ENCODE data around the gene CFAP97.
A peak's percentile ranks its signal among the peaks of the same experiment; 100 is the strongest.
"Not testable (repeated sequence)": the region's sequence is repeated elsewhere in the genome, so short reads cannot be mapped to it uniquely, and the experiment has no call there.

CFAP97 gene

GRCh38 chr4:185149392-185149791 is 54.4 kb downstream of the CFAP97 start:
- DNase-seq, result peak in 1 of 10 donors; percentile 68
- intact Hi-C loops (cut with DNase I), result no loop called here

DNA sequence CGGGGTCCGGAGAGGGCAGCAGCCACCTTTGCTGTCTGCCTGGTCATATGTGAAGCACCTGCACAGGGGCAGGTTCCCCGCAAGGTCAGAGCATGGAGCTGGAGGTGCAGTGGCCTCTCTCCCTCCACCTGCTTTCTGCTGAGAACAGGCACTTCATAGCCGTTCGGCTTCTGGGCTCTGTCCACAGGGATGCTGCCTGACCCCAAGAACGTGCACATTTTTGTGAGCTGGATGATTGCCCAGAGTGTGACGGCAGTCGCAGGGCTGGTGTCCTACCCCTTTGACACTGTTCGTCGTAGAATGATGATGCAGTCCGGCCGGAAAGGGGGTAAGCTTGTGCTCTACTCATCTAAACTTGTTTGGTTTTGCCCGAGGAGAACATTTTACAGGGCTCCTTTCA is 58.2 kb downstream of the CFAP97 start:
- DNase-seq, result peak in 1 of 10 donors; percentile 76
- intact Hi-C loops (cut with DNase I), result no loop called here

- intact Hi-C loops (cut with DNase I), result loop anchor here (5.0 kb wide), 1 partner anchor 58 kb away; the partner anchor contains the start of gene CFAP97
- DNase-seq, result peak in 1 of 10 donors; percentile 74
These were observed 59.1 kb downstream of the CFAP97 start for GRCh38 chr4:185144601-185145240.

- DNase-seq, result peak in 9 of 10 donors; percentile 21 to 92 (median 48)
- intact Hi-C loops (cut with DNase I), result loop anchor here (2.0 to 5.0 kb wide), 2 partner anchors 39 to 59 kb away; partner anchors contain the start of gene CFAP97
These were observed 60.2 kb downstream of the CFAP97 start for GRCh38 chr4:185143601-185143969.

- intact Hi-C loops (cut with DNase I), result loop anchor here (2.0 to 5.0 kb wide), 2 partner anchors 40 to 59 kb away; partner anchors contain the start of gene CFAP97
- peak; percentile 83 to 99 (median 92) for DNase-seq
These were observed 60.7 kb downstream of the CFAP97 start, which contains the start of gene SLC25A4 for GRCh38 chr4:185142912-185143600. Gene SLC25A4 (plus strand): TSS chr4:185143266. CDS start chr4:185143373, 107 bp downstream.

DNA sequence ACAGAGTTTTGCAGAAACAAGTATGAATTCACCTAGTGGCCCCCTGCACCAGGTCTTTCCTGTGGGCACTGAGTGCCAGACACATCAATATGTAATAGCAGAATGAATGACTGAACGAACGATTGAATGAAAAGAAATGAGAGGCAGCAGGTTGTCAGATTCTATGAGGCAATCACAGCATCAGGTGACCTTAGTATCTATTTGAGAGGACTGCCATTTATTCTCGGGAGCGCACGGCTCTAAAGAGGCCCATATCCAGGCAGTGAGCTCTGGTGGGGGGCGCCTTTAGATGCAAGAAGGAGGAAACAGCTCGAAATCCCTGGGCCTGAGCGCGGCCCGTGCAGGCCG is 61.3 kb downstream of the CFAP97 start:
- intact Hi-C loops (cut with DNase I), result loop anchor here (2.0 to 5.0 kb wide), 2 partner anchors 40 to 60 kb away; partner anchors contain the start of gene CFAP97
- no peak for DNase-seq

- intact Hi-C loops (cut with DNase I), result loop anchor here (2.0 to 5.0 kb wide), 2 partner anchors 41 to 61 kb away; partner anchors contain the start of gene CFAP97
- DNase-seq, result no peak
These were observed 62.0 kb downstream of the CFAP97 start for GRCh38 chr4:185141777-185142176.

GRCh38 chr4:185139736-185140135 is 64.1 kb downstream of the CFAP97 start:
- intact Hi-C loops (cut with DNase I), result loop anchor here (5.0 kb wide), 1 partner anchor 63 kb away; the partner anchor contains the start of gene CFAP97
- no peak for DNase-seq

DNA sequence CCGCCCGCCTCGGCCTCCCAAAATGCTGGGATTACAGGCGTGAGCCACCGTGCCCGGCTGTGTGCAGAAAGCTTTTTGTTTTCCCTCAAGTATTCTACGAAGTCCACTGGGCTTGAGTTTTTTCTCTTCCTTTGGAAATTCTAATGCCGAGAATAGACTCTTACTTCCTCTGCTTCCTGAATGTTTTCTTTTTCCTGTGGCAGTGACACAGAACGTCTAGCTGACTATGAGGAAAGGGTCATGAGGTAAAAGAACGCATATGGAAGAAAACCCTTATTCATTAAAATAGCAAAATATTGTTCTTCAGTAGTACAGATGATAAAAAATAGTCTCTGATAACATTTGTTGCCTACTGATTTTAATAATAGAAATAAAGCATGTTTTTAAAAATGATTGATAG is 65.6 kb downstream of the CFAP97 start:
- DNase-seq, result peak in 1 of 10 donors; percentile 31
- intact Hi-C loops (cut with DNase I), result no loop called here

DNA sequence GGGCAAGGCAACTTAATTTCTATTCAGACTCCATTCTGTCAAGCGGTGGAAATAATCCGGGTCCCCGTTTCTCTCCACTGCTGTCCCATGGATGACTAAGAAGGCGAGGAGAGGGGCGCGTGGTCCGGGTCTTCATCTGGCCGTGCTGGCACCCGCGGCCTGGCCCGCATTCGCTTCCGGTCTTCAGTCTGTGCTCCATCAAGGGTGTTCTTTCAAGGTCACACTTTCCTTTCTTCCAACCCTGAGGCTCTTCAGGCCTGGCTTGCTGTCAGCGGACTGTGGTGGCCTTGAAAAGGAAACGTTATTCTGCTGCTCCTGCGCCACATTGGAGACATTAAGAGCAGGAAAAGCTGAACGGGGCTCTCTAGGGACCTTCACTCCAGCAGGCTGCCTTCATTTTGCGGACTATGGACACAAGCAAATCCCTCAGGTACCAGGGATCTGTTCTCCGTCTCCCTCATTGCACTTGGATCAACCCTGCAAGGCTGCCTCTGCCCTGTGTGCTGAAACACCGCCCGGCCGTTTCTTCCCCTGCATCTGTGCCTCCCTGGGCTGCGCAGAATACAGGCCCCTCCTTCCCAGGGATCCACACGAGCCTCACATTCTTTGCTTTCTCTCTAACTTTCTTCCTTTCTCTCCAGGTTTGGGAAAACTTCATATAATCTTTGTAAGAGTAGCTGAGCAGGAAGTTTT is 66.4 kb downstream of the CFAP97 start:
- intact Hi-C loops (cut with DNase I), result no loop called here
- DNase-seq, result peak in 1 of 10 donors; percentile 48

GRCh38 chr4:185134307-185134869 is 69.4 kb downstream of the CFAP97 start:
- intact Hi-C loops (cut with DNase I), result loop anchor here (1.0 kb wide), 1 partner anchor 94 kb away; no protein-coding TSS in a partner anchor
- no peak for DNase-seq

DNA sequence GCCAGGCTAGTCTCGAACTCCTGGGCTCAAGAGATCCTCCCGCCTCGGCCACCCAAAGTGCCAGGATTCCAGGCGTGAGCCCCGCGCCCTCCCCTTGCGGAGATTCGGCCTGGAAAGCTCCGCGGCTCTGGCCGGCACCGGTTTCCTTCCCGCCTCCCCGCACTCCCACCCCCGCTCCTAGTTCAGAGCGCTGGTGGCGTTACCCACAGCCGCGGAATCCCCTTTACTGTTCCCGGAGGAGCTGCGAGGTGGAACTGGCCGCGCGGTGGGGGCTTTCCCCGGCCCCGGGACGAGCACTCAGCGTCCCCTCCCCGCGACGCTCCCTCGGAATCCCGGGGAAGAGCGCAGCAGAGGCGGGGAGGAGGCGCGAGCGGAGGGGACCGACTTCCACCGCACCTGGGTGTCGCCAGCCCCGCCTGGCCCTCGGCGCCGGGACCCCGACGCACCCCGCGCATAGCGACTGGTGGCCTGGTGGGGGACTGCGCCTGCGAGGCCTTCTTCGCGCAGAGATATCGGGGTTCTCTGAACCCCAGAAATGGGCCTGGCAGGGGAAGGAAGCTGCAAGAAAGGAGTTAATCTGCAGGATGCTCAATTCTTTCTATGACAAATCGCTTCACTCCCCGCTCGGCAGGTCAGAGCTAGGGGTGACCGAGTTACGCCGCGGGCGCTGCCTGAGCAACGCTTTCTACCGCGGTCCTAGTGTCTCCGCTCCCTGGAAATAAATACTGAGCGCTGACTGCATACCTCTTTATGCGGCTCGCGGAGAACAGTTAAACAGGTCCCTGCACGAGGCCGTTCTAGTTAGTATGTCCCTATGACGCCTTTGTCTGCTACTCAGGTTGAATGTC is 75.3 kb downstream of the CFAP97 start:
- intact Hi-C loops (cut with DNase I), result no loop called here
- DNase-seq, result peak in 9 of 10 donors; percentile 15 to 93 (median 51)

DNA sequence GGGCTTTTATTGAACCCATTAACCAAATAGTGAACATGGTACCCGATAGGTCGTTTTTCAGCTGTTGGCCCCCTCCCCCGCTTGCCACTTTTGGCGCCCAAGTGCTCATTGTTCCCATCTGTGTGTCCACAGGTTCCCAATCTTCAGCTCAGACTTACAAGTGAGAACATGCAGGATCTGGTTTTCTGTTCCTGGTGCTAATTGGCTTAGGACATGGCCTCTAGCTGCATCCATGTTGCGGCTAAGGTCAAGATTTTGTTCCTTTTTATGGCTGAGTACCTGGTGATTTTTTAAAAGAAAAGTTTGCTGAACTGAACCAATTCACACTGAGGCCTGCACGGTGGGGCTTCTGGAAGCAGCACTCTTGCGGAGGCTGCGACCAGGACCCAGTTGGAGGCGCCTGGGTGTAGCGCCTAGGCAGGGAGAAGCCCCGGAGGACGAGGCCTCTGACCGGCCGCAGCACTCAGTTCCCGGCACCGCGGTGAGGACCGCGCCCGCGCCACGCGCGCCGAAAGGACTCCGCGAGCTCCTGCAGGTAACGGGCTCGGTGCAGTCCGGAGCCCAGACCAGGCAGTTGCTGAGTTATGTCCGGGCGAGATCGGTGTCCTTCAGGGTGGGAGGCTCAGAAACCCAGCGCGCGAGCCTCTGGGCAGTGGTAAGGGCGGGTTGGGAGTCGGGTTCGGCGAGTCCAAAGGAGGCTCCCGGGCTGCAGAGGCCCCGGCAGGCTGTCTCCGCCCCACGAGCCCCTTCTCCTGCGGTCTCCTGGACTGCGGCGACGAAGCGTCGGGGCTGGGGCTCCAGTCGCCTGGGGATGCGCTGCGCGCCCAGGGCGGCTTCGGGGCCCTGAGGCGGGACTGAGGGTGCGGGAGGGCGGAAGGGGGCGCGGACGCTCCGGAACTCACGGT is 76.5 kb downstream of the CFAP97 start:
- intact Hi-C loops (cut with DNase I), result no loop called here
- peak in 9 of 10 donors; percentile 18 to 90 (median 31) for DNase-seq

GRCh38 chr4:185124006-185124405 is 79.8 kb downstream of the CFAP97 start:
- DNase-seq, result no peak
- intact Hi-C loops (cut with DNase I), result no loop called here

- intact Hi-C loops (cut with DNase I), result no loop called here
- DNase-seq, result no peak
These were observed 81.0 kb downstream of the CFAP97 start for GRCh38 chr4:185122681-185123345.

- intact Hi-C loops (cut with DNase I), result no loop called here
- no peak for DNase-seq
These were observed 83.2 kb downstream of the CFAP97 start for GRCh38 chr4:185120631-185120946.

GRCh38 chr4:185119927-185120630 is 83.7 kb downstream of the CFAP97 start:
- intact Hi-C loops (cut with DNase I), result no loop called here
- DNase-seq, result no peak

DNA sequence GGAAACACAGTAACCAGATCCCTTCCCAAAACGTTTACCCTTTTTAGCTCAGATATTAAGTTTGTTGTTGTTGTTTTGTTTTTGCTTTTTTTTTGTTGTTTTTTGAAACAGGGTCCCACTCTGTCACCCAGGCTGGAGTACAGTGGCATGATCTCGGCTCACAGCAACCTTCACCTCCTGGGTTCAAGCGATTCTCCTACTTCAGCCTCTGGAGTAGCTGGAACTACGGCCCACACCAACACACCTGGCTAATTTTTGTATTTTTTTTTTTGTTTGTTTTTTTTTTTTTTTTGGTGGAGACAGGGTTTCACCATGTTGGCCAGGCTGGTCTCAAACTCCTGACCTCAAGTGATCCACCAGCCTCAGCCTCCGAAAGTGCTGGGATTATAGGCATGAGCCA is 84.3 kb downstream of the CFAP97 start:
- intact Hi-C loops (cut with DNase I); DNase-seq: not testable (repeated sequence)
